ENCODE data around the gene KDM1A.
A peak's percentile ranks its signal among the peaks of the same experiment; 100 is the strongest.

GRCh38 chr1:23111600-23112535 is 92.6 kb downstream of the KDM1A start:
- TF ChIP-seq POLR2AphosphoS5 (IDR thresholded peaks at IDR 0.05; ENCODE audit: low read depth, low read length) (no peak), SPI1 (IDR thresholded peaks at IDR 0.05; ENCODE audit: low read depth, low read length) (0 out of 2 replicates have a peak, but pooled peaks have one; percentile 29)

Measured in GM12891 (cell line).